SK-N-SH (cell line): ENCODE results near the gene PDE9A. TPM values are rescaled to one million over a fixed set of nuclear protein-coding genes. Genes with fewer than 3 reads are reported as not detected.

Source experiments
- CTCF ChIA-PET: fragments of 300-600, 350-600 bp; formaldehyde crosslinking; extraction: SDS; loops from one replicate; lab custom pipeline; 2021; lab: Yijun Ruan, JAX
- POLR2A ChIA-PET: fragments of 350-600 bp; sonication (Branson Sonifier 250); formaldehyde crosslinking; extraction: SDS; loops from one replicate; lab custom pipeline; 2020; ENCODE audit warnings: antibody characterized with exemption, inconsistent platforms; lab: Yijun Ruan, JAX
- DNase-seq: peaks from one replicate; pipeline ENCODE4 v3.0.0; 2012
- H2AFZ ChIP-seq: fragments of 200-600 bp; sonication (generic); 2 replicates; pipeline ENCODE4 v1.8.1; 2016; ENCODE audit warnings: antibody characterized with exemption, mild to moderate bottlenecking, low read depth
- H3F3A ChIP-seq: fragments of 200-600 bp; sonication (generic); replicated peaks from 2 replicates; pipeline ENCODE3; 2016; ENCODE audit warnings: antibody characterized with exemption, mild to moderate bottlenecking; ENCODE audit not compliant: insufficient read depth
- H3K27ac ChIP-seq, 2 experiments: fragments of 200-500 bp in 1 of 2; fragments of 200-600 bp in 1 of 2; sonication (Bioruptor generic) in 1 of 2; sonication (generic), shearing (Covaris generic) in 1 of 2; 2 replicates each; pipeline versions ENCODE4 v1.5.1 to v1.6.1; 2014 to 2016; ENCODE audit warnings: low read depth in 2 of 2, inconsistent platforms in 1 of 2, low read length in 1 of 2, mild to moderate bottlenecking in 1 of 2, mixed read lengths in 1 of 2
- H3K27me3 ChIP-seq: fragments of 200-600 bp; sonication (generic), shearing (Covaris generic); 2 replicates; pipeline ENCODE4 v1.6.1; 2016; ENCODE audit warnings: mixed run types; ENCODE audit not compliant: insufficient read depth
- H3K36me3 ChIP-seq, 2 experiments: fragments of 200-500 bp in 1 of 2; fragments of 200-600 bp in 1 of 2; sonication (Bioruptor generic) in 1 of 2; sonication (generic) in 1 of 2; replicated peaks in 1 of 2; 2 replicates each; pipeline versions ENCODE3 to v1.5.1; 2014 to 2016; ENCODE audit warnings: low read length in 1 of 2, mild to moderate bottlenecking in 1 of 2; ENCODE audit not compliant: insufficient read depth in 2 of 2, control insufficient read depth in 1 of 2
- H3K4me1 ChIP-seq, 2 experiments: fragments of 200-500 bp in 1 of 2; fragments of 200-600 bp in 1 of 2; sonication (Bioruptor generic) in 1 of 2; sonication (generic), shearing (Covaris generic) in 1 of 2; 2 replicates each; pipeline versions ENCODE4 v1.5.1 to v1.6.1; 2014 to 2016; ENCODE audit warnings: low read depth in 1 of 2, low read length in 1 of 2, mixed run types in 1 of 2; ENCODE audit not compliant: insufficient read depth in 2 of 2, control insufficient read depth in 1 of 2
- H3K4me2 ChIP-seq: fragments of 200-600 bp; sonication (generic), shearing (Covaris generic); 2 replicates; pipeline ENCODE4 v1.6.1; 2017; ENCODE audit warnings: mixed run types
- H3K4me3 ChIP-seq, 2 experiments: fragments of 200-500 bp in 1 of 2; fragments of 200-600 bp in 1 of 2; sonication (Bioruptor generic) in 1 of 2; sonication (generic), shearing (Covaris generic) in 1 of 2; 2 replicates each; pipeline versions ENCODE4 v1.5.1 to v1.8.1; 2014 to 2016; ENCODE audit warnings: low read depth in 2 of 2, inconsistent platforms in 1 of 2, low read length in 1 of 2, mild to moderate bottlenecking in 1 of 2, mixed read lengths in 1 of 2, moderate library complexity in 1 of 2
- H3K79me2 ChIP-seq: fragments of 200-600 bp; sonication (generic); 2 replicates; pipeline ENCODE4 v1.8.1; 2017; ENCODE audit warnings: mild to moderate bottlenecking; ENCODE audit not compliant: insufficient read depth
- H3K9ac ChIP-seq: fragments of 200-600 bp; sonication (generic); 2 replicates; pipeline ENCODE4 v1.6.1; 2017; ENCODE audit warnings: mixed run types
- H3K9me2 ChIP-seq: fragments of 200-600 bp; sonication (generic); 2 replicates; pipeline ENCODE4 v1.6.1; 2017; ENCODE audit warnings: mixed run types
- H3K9me3 ChIP-seq: fragments of 200-600 bp; sonication (generic); 2 replicates; pipeline ENCODE4 v1.6.1; 2017; ENCODE audit warnings: mixed run types, mild to moderate bottlenecking, moderate library complexity
- H4K20me1 ChIP-seq: fragments of 200-600 bp; sonication (generic); 2 replicates; pipeline ENCODE4 v1.6.1; 2017; ENCODE audit warnings: mild to moderate bottlenecking, mixed run types; ENCODE audit not compliant: insufficient read depth
- CTCF ChIP-seq: fragments of 200-600 bp; sonication (generic); IDR thresholded peaks from 2 replicates; pipeline ENCODE4 v1.6.1; 2017; ENCODE audit warnings: antibody characterized with exemption, mild to moderate bottlenecking, moderate library complexity
- EP300 ChIP-seq, 2 experiments: IDR thresholded peaks; 2 replicates each; pipeline versions ENCODE4 v1.4.0 to v1.6.1; 2012; ENCODE audit warnings: borderline replicate concordance in 1 of 2, low read depth in 1 of 2, low read length in 1 of 2
- MAX ChIP-seq: IDR thresholded peaks from 2 replicates; pipeline ENCODE4 v1.4.0; 2012; ENCODE audit warnings: low read depth
- MEF2A ChIP-seq: IDR thresholded peaks from 2 replicates; pipeline ENCODE4 v1.4.0; 2012; ENCODE audit warnings: low read depth, borderline replicate concordance
- MXI1 ChIP-seq: IDR thresholded peaks from 2 replicates; pipeline ENCODE4 v1.6.1; 2012; ENCODE audit warnings: mild to moderate bottlenecking, low read depth, low read length, improper control_type of control experiment
- NRF1 ChIP-seq: IDR thresholded peaks from 2 replicates; pipeline ENCODE4 v1.6.1; 2012; ENCODE audit warnings: low read depth, mild to moderate bottlenecking, low read length
- POLR2AphosphoS5 ChIP-seq: IDR thresholded peaks from 2 replicates; pipeline ENCODE4 v1.6.1; 2012; ENCODE audit warnings: low read depth, low read length
- RAD21 ChIP-seq: IDR thresholded peaks from 2 replicates; pipeline ENCODE4 v1.6.1; 2012; ENCODE audit warnings: mild to moderate bottlenecking, low read length
- RXRA ChIP-seq: IDR thresholded peaks from 2 replicates; pipeline ENCODE4 v1.4.0; 2012; ENCODE audit warnings: low read depth, mild to moderate bottlenecking, borderline replicate concordance
- SIN3A ChIP-seq: IDR thresholded peaks from 2 replicates; pipeline ENCODE4 v1.6.1; 2012; ENCODE audit warnings: low read depth, mild to moderate bottlenecking, low read length, moderate library complexity, borderline replicate concordance
- YY1 ChIP-seq: IDR thresholded peaks from 2 replicates; pipeline ENCODE4 v1.4.0; 2012; ENCODE audit warnings: low read depth, mild to moderate bottlenecking
- ZBTB33 ChIP-seq: IDR thresholded peaks from 2 replicates; pipeline ENCODE4 v1.4.0; 2012; ENCODE audit warnings: low read depth, borderline replicate concordance
- WGBS: methylation state at CpG from one replicate; pipeline ENCODE4 v1.1.6; 2017; ENCODE audit warnings: low lambda C conversion rate; 5-methylcytosine and 5-hydroxymethylcytosine counted together
- polyA plus RNA-seq, 3 experiments: library from polyadenylated mRNA; depleted of rRNA; stranded (reverse); fragments of >200 nt; gene quantifications; 2 replicates each; pipeline ENCODE4 v1.2.3, GENCODE V29; 2012

The PDE9A gene
- polyA plus RNA-seq, 1 of the 3 experiments (the other 2 are of a cell fraction) = 0.28 TPM

- no peak for TF ChIP-seq CTCF
- TF ChIP-seq ZBTB33 = no peak
- TF ChIP-seq EP300 (IDR thresholded peaks at IDR 0.05; ENCODE audit: borderline replicate concordance in 1 of 2, low read depth in 1 of 2, low read length in 1 of 2) = no peak
- no peak for TF ChIP-seq SIN3A
Observed at GRCh38 chr21:42733874-42734273, 80.5 kb downstream of the PDE9A start (continued).

GRCh38 chr21:42734323-42734971, 81.0 kb downstream of the PDE9A start:
- Histone ChIP-seq H3K4me3 (no peak overlapping the region), H3K9ac (no peak overlapping the region), H3K9me2 (no peaks in the 10 kb centered on the region), H3K4me1 (no peaks in the 10 kb centered on the region), H3K9me3 (no peaks in the 10 kb centered on the region), H3K27me3 (no peaks in the 10 kb centered on the region), H3K36me3 (no peaks in the 10 kb centered on the region), H3K27ac (no peak overlapping the region), H2AFZ (no peak overlapping the region), H3K79me2 (no peaks in the 10 kb centered on the region), H4K20me1 (no peaks in the 10 kb centered on the region), H3K4me2 (no peak overlapping the region), H3F3A (no peaks in the 10 kb centered on the region)
- TF ChIP-seq NRF1 (no peak), POLR2AphosphoS5 (no peak), RXRA (no peak), MEF2A (no peak)
- ChIA-PET POLR2A (no interaction called here), CTCF (no interaction called here)
- DNase-seq = no peak
- 35% methylated on average over 7 of the region's 7 CpGs for WGBS

- CTCF ChIA-PET = no interaction called here
- TF ChIP-seq POLR2AphosphoS5 (no peak), MAX (no peak), RAD21 (no peak), ZBTB33 (no peak), MXI1 (no peak), YY1 (no peak)
- TF ChIP-seq, all 33 proteins: peak for 0
Observed at GRCh38 chr21:42735061-42735460, 81.6 kb downstream of the PDE9A start.

More at GRCh38 chr21:42735061-42735460, 81.6 kb downstream of the PDE9A start:
- no peak overlapping the region for H3K4me3 ChIP-seq
- WGBS = 55% methylated on average over 4 of the region's 8 CpGs
- no peak overlapping the region for H2AFZ ChIP-seq
- H3F3A ChIP-seq = no peaks in the 10 kb centered on the region
- no peak for DNase-seq
- no peaks in the 10 kb centered on the region for H3K79me2 ChIP-seq
- H3K9me3 ChIP-seq = no peaks in the 10 kb centered on the region
- H3K4me2 ChIP-seq = no peak overlapping the region
- no peaks in the 10 kb centered on the region for H3K9me2 ChIP-seq
- H3K27me3 ChIP-seq = no peaks in the 10 kb centered on the region
- H3K4me1 ChIP-seq = no peaks in the 10 kb centered on the region
- no peaks in the 10 kb centered on the region for H4K20me1 ChIP-seq
- H3K36me3 ChIP-seq = no peaks in the 10 kb centered on the region
- H3K9ac ChIP-seq = no peak overlapping the region
- POLR2A ChIA-PET = no interaction called here
- no peak overlapping the region for H3K27ac ChIP-seq
